Muscle of leg (tissue), 11 donors: ENCODE data around the gene PELI3. TPM values are rescaled to one million over a fixed set of nuclear protein-coding genes. Genes with fewer than 3 reads are reported as not detected.

Source experiments
- DNase-seq: peaks from one replicate; pipeline ENCODE4 v3.0.0; 2013
- H3K27ac ChIP-seq: one replicate; pipeline ENCODE4 v1.5.1; 2013; ENCODE audit warnings: mild to moderate bottlenecking, low read length, control low read depth
- H3K27me3 ChIP-seq: one replicate; pipeline ENCODE4 v1.6.1; 2013; ENCODE audit warnings: low read length; ENCODE audit not compliant: control insufficient read depth, insufficient read depth
- H3K36me3 ChIP-seq: one replicate; pipeline ENCODE4 v1.6.1; 2013; ENCODE audit warnings: low read length; ENCODE audit not compliant: control insufficient read depth, insufficient read depth
- H3K4me1 ChIP-seq: one replicate; pipeline ENCODE4 v1.6.1; 2013; ENCODE audit warnings: low read length; ENCODE audit not compliant: control insufficient read depth, insufficient read depth
- H3K4me3 ChIP-seq: one replicate; pipeline ENCODE4 v1.5.1; 2013; ENCODE audit warnings: low read length, control low read depth
- H3K9me3 ChIP-seq: replicated peaks from 2 replicates; pipeline ENCODE4 v1.6.1; 2013; ENCODE audit warnings: low read depth, low read length; ENCODE audit not compliant: control insufficient read depth
- WGBS: methylation state at CpG from one replicate; pipeline ENCODE4 v1.1.5; 2013; ENCODE audit warnings: missing lambda C conversion rate; ENCODE audit not compliant: insufficient coverage; 5-methylcytosine and 5-hydroxymethylcytosine counted together
- polyA plus RNA-seq, 8 donors: library from polyadenylated mRNA; unstranded; fragments of 120-200 nt; gene quantifications; one replicate each; pipeline versions ENCODE4 v1.2.1 to v1.2.3, GENCODE V29; 2013; ENCODE audit warnings: inconsistent platforms in 1 of 8, low replicate concordance in 1 of 8; ENCODE audit not compliant: insufficient read length in 8 of 8, insufficient read depth in 1 of 8
- total RNA-seq: library from RNA; stranded (reverse); fragments of 120-200 nt; gene quantifications from one replicate; pipeline ENCODE4 v1.2.4, GENCODE V29; 2013

PELI3 gene
- total and polyA plus RNA-seq, 9 donors = 4.7 to 8.2 (median 5.7) TPM

- 82% methylated on average over 3 of the region's 4 CpGs for WGBS
- Histone ChIP-seq H3K4me3 (no peak overlapping the region), H3K27ac (no peak overlapping the region)
Observed at GRCh38 chr11:66443602-66444001, 23.1 kb upstream of the PELI3 start.

GRCh38 chr11:66447012-66447411 is 19.7 kb upstream of the PELI3 start:
- Histone ChIP-seq H3K4me3 (no peak overlapping the region), H3K9me3 (peaks cover 2% of the 10 kb centered on the region), H3K36me3 (no peaks in the 10 kb centered on the region), H3K4me1 (no peaks in the 10 kb centered on the region), H3K27me3 (no peaks in the 10 kb centered on the region), H3K27ac (no peak overlapping the region)
- DNase-seq = no peak

More at GRCh38 chr11:66443602-66444001, 23.1 kb upstream of the PELI3 start:
- DNase-seq = no peak
- Histone ChIP-seq H3K36me3 (no peaks in the 10 kb centered on the region), H3K4me1 (no peaks in the 10 kb centered on the region), H3K27me3 (no peaks in the 10 kb centered on the region), H3K9me3 (peaks cover 2% of the 10 kb centered on the region)

- Histone ChIP-seq H3K27me3 (no peaks in the 10 kb centered on the region), H3K36me3 (no peaks in the 10 kb centered on the region), H3K4me3 (no peak overlapping the region), H3K9me3 (no peaks in the 10 kb centered on the region), H3K27ac (no peak overlapping the region), H3K4me1 (no peaks in the 10 kb centered on the region)
- WGBS = 73% methylated on average over 3 of the region's 4 CpGs
- no peak for DNase-seq
Observed at GRCh38 chr11:66448523-66448922, 18.2 kb upstream of the PELI3 start.

GRCh38 chr11:66450560-66450959 is 16.1 kb upstream of the PELI3 start:
- no peak for DNase-seq
- WGBS = 53% methylated on average over 2 of the region's 4 CpGs
- Histone ChIP-seq H3K9me3 (no peaks in the 10 kb centered on the region), H3K27ac (no peak overlapping the region), H3K4me3 (no peak overlapping the region), H3K27me3 (peaks cover 3% of the 10 kb centered on the region), H3K36me3 (no peaks in the 10 kb centered on the region), H3K4me1 (no peaks in the 10 kb centered on the region)

GRCh38 chr11:66451663-66452062 is 15.0 kb upstream of the PELI3 start:
- Histone ChIP-seq H3K4me1 (no peaks in the 10 kb centered on the region), H3K27me3 (peaks cover 3% of the 10 kb centered on the region), H3K27ac (no peak overlapping the region), H3K9me3 (no peaks in the 10 kb centered on the region), H3K4me3 (no peak overlapping the region), H3K36me3 (no peaks in the 10 kb centered on the region)
- no peak for DNase-seq
- 79% methylated on average over 3 of the region's 4 CpGs for WGBS

- DNase-seq = no peak
- Histone ChIP-seq H3K27me3 (peaks cover 3% of the 10 kb centered on the region), H3K4me1 (no peaks in the 10 kb centered on the region), H3K27ac (no peak overlapping the region), H3K36me3 (no peaks in the 10 kb centered on the region), H3K9me3 (no peaks in the 10 kb centered on the region), H3K4me3 (no peak overlapping the region)
- 54% methylated on average over 2 of the region's 6 CpGs for WGBS
Observed at GRCh38 chr11:66454247-66454646, 12.5 kb upstream of the PELI3 start.

- no peak overlapping the region for H3K27ac ChIP-seq
- WGBS = 0% methylated on average over 1 of the region's 3 CpGs
Observed at GRCh38 chr11:66454828-66455227, 11.9 kb upstream of the PELI3 start.

GRCh38 chr11:66457826-66458225 is 8.9 kb upstream of the PELI3 start:
- WGBS = no CpG with 5 or more reads among the region's 6 CpGs
- H3K4me3 ChIP-seq = no peak overlapping the region
- H3K4me1 ChIP-seq = no peaks in the 10 kb centered on the region
- H3K9me3 ChIP-seq = peaks cover 3% of the 10 kb centered on the region
- H3K36me3 ChIP-seq = no peaks in the 10 kb centered on the region
- peaks cover 3% of the 10 kb centered on the region for H3K27me3 ChIP-seq
- no peak for DNase-seq
- no peak overlapping the region for H3K27ac ChIP-seq

More at GRCh38 chr11:66454828-66455227, 11.9 kb upstream of the PELI3 start:
- DNase-seq = no peak
- H3K9me3 ChIP-seq = no peaks in the 10 kb centered on the region
- no peaks in the 10 kb centered on the region for H3K36me3 ChIP-seq
- H3K27me3 ChIP-seq = peaks cover 3% of the 10 kb centered on the region
- H3K4me3 ChIP-seq = no peak overlapping the region
- no peaks in the 10 kb centered on the region for H3K4me1 ChIP-seq

GRCh38 chr11:66459138-66459778 is 7.4 kb upstream of the PELI3 start:
- Histone ChIP-seq H3K9me3 (peaks cover 3% of the 10 kb centered on the region), H3K27me3 (peaks cover 3% of the 10 kb centered on the region), H3K36me3 (no peaks in the 10 kb centered on the region), H3K27ac (no peak overlapping the region), H3K4me3 (no peak overlapping the region), H3K4me1 (no peaks in the 10 kb centered on the region)
- DNase-seq = no peak
- no CpG with 5 or more reads among the region's 5 CpGs for WGBS

GRCh38 chr11:66462010-66462409 is 4.7 kb upstream of the PELI3 start:
- Histone ChIP-seq H3K9me3 (peaks cover 3% of the 10 kb centered on the region), H3K36me3 (no peaks in the 10 kb centered on the region), H3K27ac (no peak overlapping the region), H3K4me1 (peaks cover 17% of the 10 kb centered on the region), H3K4me3 (no peak overlapping the region), H3K27me3 (no peaks in the 10 kb centered on the region)
- no peak for DNase-seq

GRCh38 chr11:66462911-66463310 is 3.8 kb upstream of the PELI3 start:
- Histone ChIP-seq H3K9me3 (peaks cover 3% of the 10 kb centered on the region), H3K4me1 (peaks cover 24% of the 10 kb centered on the region), H3K4me3 (no peak overlapping the region), H3K27me3 (no peaks in the 10 kb centered on the region), H3K36me3 (no peaks in the 10 kb centered on the region), H3K27ac (no peak overlapping the region)
- WGBS = no CpG with 5 or more reads among the region's 3 CpGs
- DNase-seq = no peak
